ENCODE results near the gene ANO3.

DNA sequence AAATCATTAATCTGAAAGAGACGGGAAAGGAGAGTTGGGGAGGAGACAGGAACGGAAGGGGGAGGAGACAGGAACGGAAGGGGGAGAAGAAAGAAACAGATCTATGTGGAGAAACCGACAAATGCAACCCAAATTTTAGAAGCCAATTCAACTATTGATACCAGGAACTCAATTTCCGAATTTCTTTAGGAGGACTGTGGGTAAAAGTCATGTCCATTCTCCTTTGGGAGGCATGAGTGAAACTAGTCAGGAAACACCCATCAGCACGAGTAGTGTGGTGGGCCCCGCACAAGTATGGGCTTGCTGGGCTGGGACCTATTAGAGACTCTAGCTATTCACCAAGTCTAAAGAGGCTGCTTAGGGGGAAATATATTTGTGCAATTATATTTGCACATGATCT, 18.1 kb downstream of the ANO3 start:
- TF ChIP-seq, protein P1, sequence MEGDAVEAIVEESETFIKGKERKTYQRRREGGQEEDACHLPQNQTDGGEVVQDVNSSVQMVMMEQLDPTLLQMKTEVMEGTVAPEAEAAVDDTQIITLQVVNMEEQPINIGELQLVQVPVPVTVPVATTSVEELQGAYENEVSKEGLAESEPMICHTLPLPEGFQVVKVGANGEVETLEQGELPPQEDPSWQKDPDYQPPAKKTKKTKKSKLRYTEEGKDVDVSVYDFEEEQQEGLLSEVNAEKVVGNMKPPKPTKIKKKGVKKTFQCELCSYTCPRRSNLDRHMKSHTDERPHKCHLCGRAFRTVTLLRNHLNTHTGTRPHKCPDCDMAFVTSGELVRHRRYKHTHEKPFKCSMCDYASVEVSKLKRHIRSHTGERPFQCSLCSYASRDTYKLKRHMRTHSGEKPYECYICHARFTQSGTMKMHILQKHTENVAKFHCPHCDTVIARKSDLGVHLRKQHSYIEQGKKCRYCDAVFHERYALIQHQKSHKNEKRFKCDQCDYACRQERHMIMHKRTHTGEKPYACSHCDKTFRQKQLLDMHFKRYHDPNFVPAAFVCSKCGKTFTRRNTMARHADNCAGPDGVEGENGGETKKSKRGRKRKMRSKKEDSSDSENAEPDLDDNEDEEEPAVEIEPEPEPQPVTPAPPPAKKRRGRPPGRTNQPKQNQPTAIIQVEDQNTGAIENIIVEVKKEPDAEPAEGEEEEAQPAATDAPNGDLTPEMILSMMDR (IDR thresholded peaks at IDR 0.05), result no peak
- TF ChIP-seq POLR2A (IDR thresholded peaks at IDR 0.05), result no peak
